Astrocyte (in vitro differentiated cells and primary cell): Measurements from ENCODE around the gene CENPT. TPM values are rescaled to one million over a fixed set of nuclear protein-coding genes. Genes with fewer than 3 reads are reported as not detected.
A peak's percentile ranks its signal among the peaks of the same experiment; 100 is the strongest.

Source experiments
- DNase-seq: peaks from one replicate; pipeline ENCODE4 v3.0.0-alpha.2; 2010; ENCODE audit warnings: low read depth
- FAIRE-seq: peaks from 2 replicates; lab custom pipeline; 2011; peaks lifted over from hg19 to GRCh38; lab: Jason Lieb, UNC
- H2AFZ ChIP-seq: 2 replicates; pipeline ENCODE4 v1.6.0; 2012; ENCODE audit warnings: low read depth, low read length, inconsistent platforms
- H3K27ac ChIP-seq: 2 replicates; pipeline ENCODE4 v1.5.1; 2011; ENCODE audit warnings: low read depth, low read length, inconsistent platforms
- H3K27me3 ChIP-seq: 2 replicates; pipeline ENCODE4 v1.6.0; 2011; ENCODE audit warnings: low read length, inconsistent platforms; ENCODE audit not compliant: insufficient read depth
- H3K36me3 ChIP-seq: 2 replicates; pipeline ENCODE4 v1.5.1; 2011; ENCODE audit warnings: low read length, inconsistent platforms; ENCODE audit not compliant: insufficient read depth
- H3K4me1 ChIP-seq: 2 replicates; pipeline ENCODE4 v1.5.1; 2011; ENCODE audit warnings: low read length, inconsistent platforms; ENCODE audit not compliant: insufficient read depth
- H3K4me2 ChIP-seq: 2 replicates; pipeline ENCODE4 v1.6.0; 2012; ENCODE audit warnings: low read length, inconsistent platforms
- H3K4me3 ChIP-seq: 2 replicates; pipeline ENCODE4 v1.5.1; 2011; ENCODE audit warnings: low read depth, mild to moderate bottlenecking, low read length, inconsistent platforms; ENCODE audit not compliant: insufficient read depth
- H3K79me2 ChIP-seq: 2 replicates; pipeline ENCODE4 v1.6.0; 2012; ENCODE audit warnings: mild to moderate bottlenecking, low read length, inconsistent platforms; ENCODE audit not compliant: insufficient read depth
- H3K9ac ChIP-seq: 2 replicates; pipeline ENCODE4 v1.6.0; 2012; ENCODE audit warnings: mild to moderate bottlenecking, low read length, inconsistent platforms
- H3K9me3 ChIP-seq: 2 replicates; pipeline ENCODE4 v1.5.1; 2012; ENCODE audit warnings: low read depth, mild to moderate bottlenecking, low read length, inconsistent platforms; ENCODE audit not compliant: insufficient read depth
- H4K20me1 ChIP-seq: 2 replicates; pipeline ENCODE4 v1.6.0; 2012; ENCODE audit warnings: low read length, inconsistent platforms; ENCODE audit not compliant: insufficient read depth
- H3K27ac Mint-ChIP-seq: one replicate; pipeline ENCODE4 v1.8.0; 2021; ENCODE audit warnings: mild to moderate bottlenecking, mixed read lengths; ENCODE audit not compliant: unreplicated experiment
- H3K27me3 Mint-ChIP-seq: one replicate; pipeline ENCODE4 v1.8.0; 2021; ENCODE audit warnings: low read depth, mixed read lengths; ENCODE audit not compliant: unreplicated experiment
- H3K36me3 Mint-ChIP-seq: one replicate; pipeline ENCODE4 v1.8.0; 2021; ENCODE audit warnings: low read depth, mixed read lengths; ENCODE audit not compliant: unreplicated experiment
- H3K4me1 Mint-ChIP-seq: one replicate; pipeline ENCODE4 v1.8.0; 2021; ENCODE audit warnings: low read depth, mixed read lengths; ENCODE audit not compliant: unreplicated experiment
- H3K4me3 Mint-ChIP-seq: one replicate; pipeline ENCODE4 v1.8.0; 2021; ENCODE audit warnings: mild to moderate bottlenecking, moderate library complexity, mixed read lengths; ENCODE audit not compliant: unreplicated experiment
- H3K9me3 Mint-ChIP-seq: one replicate; pipeline ENCODE4 v1.8.0; 2021; ENCODE audit warnings: mild to moderate bottlenecking, mixed read lengths; ENCODE audit not compliant: unreplicated experiment
- CTCF ChIP-seq: IDR thresholded peaks from 2 replicates; pipeline ENCODE4 v1.5.1; 2011; ENCODE audit warnings: low read depth, mild to moderate bottlenecking, inconsistent platforms, low read length, moderate library complexity; ENCODE audit not compliant: insufficient read depth
- EZH2 ChIP-seq: IDR thresholded peaks from 2 replicates; pipeline ENCODE4 v1.6.1; 2012; ENCODE audit warnings: mild to moderate bottlenecking, low read length, inconsistent platforms; ENCODE audit not compliant: insufficient read depth
- total RNA-seq: library from RNA; stranded (reverse); gene quantifications from 2 replicates; pipeline ENCODE4 v1.2.1, GENCODE V29; 2021

Gene CENPT
- total RNA-seq, 1 donor from 2014 or later: 79.3 TPM

DNA sequence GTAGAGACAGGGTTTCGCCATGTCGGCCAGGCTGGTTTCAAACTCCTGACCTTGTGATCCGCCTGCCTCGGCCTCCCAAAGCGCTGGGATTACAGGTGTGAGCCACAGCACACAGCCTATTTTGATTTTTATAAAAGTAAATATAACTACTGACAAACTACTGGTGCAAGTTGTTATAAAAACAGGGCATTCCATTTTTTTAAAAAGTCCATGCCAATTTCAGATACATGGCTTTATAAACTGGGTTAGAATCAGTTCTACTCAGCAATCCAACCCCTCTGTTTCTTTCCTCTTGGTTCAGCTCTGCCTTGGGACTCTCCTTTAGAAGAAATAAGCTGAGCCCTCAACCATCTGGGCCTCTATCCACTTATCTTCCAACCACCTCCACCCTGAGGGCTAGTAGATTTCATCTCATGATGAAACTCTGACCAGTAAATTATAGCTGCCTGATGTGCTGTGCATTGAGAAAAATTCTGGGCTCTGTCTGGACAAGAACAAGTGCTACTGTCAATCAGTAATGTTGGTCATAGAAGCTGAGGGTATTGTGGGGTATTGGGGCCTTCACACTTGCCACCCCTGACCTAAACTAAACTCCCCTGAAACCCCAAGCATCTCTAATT is 51.3 kb downstream of the CENPT start:
- Histone ChIP-seq H4K20me1 (peaks cover 52% of the 10 kb centered on the region), H3K4me1 (no peaks in the 10 kb centered on the region), H3K27me3 (no peaks in the 10 kb centered on the region), H3K27ac (no peak overlapping the region), H3K36me3 (no peaks in the 10 kb centered on the region), H2AFZ (no peak overlapping the region), H3K4me2 (no peak overlapping the region), H3K79me2 (peaks cover 57% of the 10 kb centered on the region), H3K9ac (no peak overlapping the region), H3K9me3 (no peaks in the 10 kb centered on the region), H3K4me3 (no peak overlapping the region)
- Mint-ChIP-seq H3K4me1 (peaks cover 7% of the 10 kb centered on the region), H3K4me3 (no peak overlapping the region), H3K9me3 (no peaks in the 10 kb centered on the region), H3K27ac (peak overlapping the region; percentile 36), H3K27me3 (no peaks in the 10 kb centered on the region), H3K36me3 (peaks cover 13% of the 10 kb centered on the region)
- DNase-seq (no peak), FAIRE-seq (no peak)
- TF ChIP-seq CTCF (no peak), EZH2 (no peak)

DNA sequence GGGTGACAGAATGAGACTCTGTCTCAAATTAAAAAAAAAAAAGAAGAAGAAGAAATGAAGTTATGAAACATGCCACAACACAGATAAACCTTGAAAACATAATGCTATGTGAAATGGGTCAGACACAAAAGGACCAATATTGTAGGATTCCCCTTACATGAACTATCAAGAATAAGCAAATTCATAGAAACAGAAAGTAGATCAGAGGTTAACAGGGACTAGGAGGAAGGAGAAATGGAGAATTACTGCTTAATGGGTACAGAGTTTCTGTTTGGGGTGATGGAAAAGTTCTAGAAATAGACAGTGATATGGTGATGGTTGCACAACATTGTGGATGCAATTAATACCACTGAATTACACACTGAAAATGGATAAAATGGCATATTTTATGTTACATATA is 57.4 kb downstream of the CENPT start:
- H3K9me3 Mint-ChIP-seq: no peaks in the 10 kb centered on the region
- FAIRE-seq: no peak
- H3K4me3 Mint-ChIP-seq: no peak overlapping the region

More for the DNA sequence above, 57.4 kb downstream of the CENPT start:
- DNase-seq: no peak
- Histone ChIP-seq H3K9ac (no peak overlapping the region), H3K27me3 (no peaks in the 10 kb centered on the region), H3K36me3 (no peaks in the 10 kb centered on the region), H3K4me3 (no peak overlapping the region), H3K79me2 (peaks cover 41% of the 10 kb centered on the region), H3K4me1 (no peaks in the 10 kb centered on the region), H3K27ac (no peak overlapping the region), H2AFZ (no peak overlapping the region), H3K4me2 (no peak overlapping the region), H3K9me3 (no peaks in the 10 kb centered on the region), H4K20me1 (peaks cover 32% of the 10 kb centered on the region)
- no peak overlapping the region for H3K27ac Mint-ChIP-seq
- TF ChIP-seq EZH2 (no peak), CTCF (no peak)
- H3K27me3 Mint-ChIP-seq: no peaks in the 10 kb centered on the region
- no peaks in the 10 kb centered on the region for H3K4me1 Mint-ChIP-seq
- no peaks in the 10 kb centered on the region for H3K36me3 Mint-ChIP-seq
